Loucy (cell line): ENCODE results near the gene EP300.
"Not testable (repeated sequence)": the region's sequence is repeated elsewhere in the genome, so short reads cannot be mapped to it uniquely, and the experiment has no call there.

Experiments
- H2AFZ ChIP-seq: fragments of 200-600 bp; sonication (generic); 2 replicates; pipeline ENCODE4 v1.6.0; 2016; ENCODE audit warnings: antibody characterized with exemption, mild to moderate bottlenecking, low read length, moderate library complexity
- H3F3A ChIP-seq: fragments of 200-600 bp; 2 replicates; pipeline ENCODE4 v1.6.0; 2016; ENCODE audit warnings: antibody characterized with exemption, low read depth, mild to moderate bottlenecking
- H3K27me3 ChIP-seq: fragments of 200-600 bp; sonication (generic); 2 replicates; pipeline ENCODE4 v1.6.1; 2014; ENCODE audit warnings: low read length, mild to moderate bottlenecking; ENCODE audit not compliant: insufficient read depth, poor library complexity, severe bottlenecking
- H3K36me3 ChIP-seq: fragments of 200-600 bp; sonication (generic); 2 replicates; pipeline ENCODE4 v1.6.1; 2016; ENCODE audit warnings: low read length; ENCODE audit not compliant: insufficient read depth
- H3K4me1 ChIP-seq: fragments of 200-600 bp; sonication (generic); 2 replicates; pipeline ENCODE4 v1.5.1; 2014; ENCODE audit warnings: low read length, mild to moderate bottlenecking; ENCODE audit not compliant: insufficient read depth, poor library complexity, severe bottlenecking
- H3K4me2 ChIP-seq: fragments of 200-600 bp; sonication (generic); 2 replicates; pipeline ENCODE4 v1.6.0; 2014; ENCODE audit warnings: antibody characterized with exemption, low read length, low read depth, mild to moderate bottlenecking; ENCODE audit not compliant: poor library complexity, severe bottlenecking
- H3K4me3 ChIP-seq: fragments of 200-600 bp; sonication (generic); 2 replicates; pipeline ENCODE4 v1.5.1; 2014; ENCODE audit warnings: low read length, mild to moderate bottlenecking, mixed read lengths; ENCODE audit not compliant: poor library complexity, severe bottlenecking
- H3K79me2 ChIP-seq: fragments of 200-600 bp; sonication (generic); 2 replicates; pipeline ENCODE4 v1.6.1; 2014; ENCODE audit warnings: low read length; ENCODE audit not compliant: insufficient read depth
- H3K9ac ChIP-seq: fragments of 200-600 bp; sonication (generic); 2 replicates; pipeline ENCODE4 v1.6.0; 2014; ENCODE audit warnings: mild to moderate bottlenecking, low read depth, low read length, moderate library complexity; ENCODE audit not compliant: poor library complexity, severe bottlenecking
- H3K9me2 ChIP-seq: fragments of 200-600 bp; sonication (generic); replicated peaks from 2 replicates; pipeline ENCODE4 v1.6.1; 2016; ENCODE audit warnings: low read depth, low read length, mixed read lengths
- H3K9me3 ChIP-seq: fragments of 200-600 bp; sonication (generic); 2 replicates; pipeline ENCODE4 v1.6.1; 2014; ENCODE audit warnings: mild to moderate bottlenecking, antibody characterized with exemption, low read length, low read depth; ENCODE audit not compliant: insufficient read depth
- H4K20me1 ChIP-seq: fragments of 200-600 bp; sonication (generic); 2 replicates; pipeline ENCODE4 v1.6.0; 2014; ENCODE audit warnings: antibody characterized with exemption, low read length, mild to moderate bottlenecking; ENCODE audit not compliant: insufficient read depth, poor library complexity, severe bottlenecking
- EZH2phosphoT487 ChIP-seq: fragments of 200-600 bp; IDR thresholded peaks from 2 replicates; pipeline ENCODE4 v1.6.1; 2018; ENCODE audit warnings: antibody characterized with exemption, mild to moderate bottlenecking, moderate library complexity, borderline replicate concordance
- TF ChIP-seq, protein P1 (sequence below): fragments of 200-600 bp; sonication (generic); conservative IDR thresholded peaks from 2 replicates; pipeline ENCODE4 v1.5.1; 2014; ENCODE audit warnings: mild to moderate bottlenecking, antibody characterized with exemption, low read length

The EP300 gene

DNA sequence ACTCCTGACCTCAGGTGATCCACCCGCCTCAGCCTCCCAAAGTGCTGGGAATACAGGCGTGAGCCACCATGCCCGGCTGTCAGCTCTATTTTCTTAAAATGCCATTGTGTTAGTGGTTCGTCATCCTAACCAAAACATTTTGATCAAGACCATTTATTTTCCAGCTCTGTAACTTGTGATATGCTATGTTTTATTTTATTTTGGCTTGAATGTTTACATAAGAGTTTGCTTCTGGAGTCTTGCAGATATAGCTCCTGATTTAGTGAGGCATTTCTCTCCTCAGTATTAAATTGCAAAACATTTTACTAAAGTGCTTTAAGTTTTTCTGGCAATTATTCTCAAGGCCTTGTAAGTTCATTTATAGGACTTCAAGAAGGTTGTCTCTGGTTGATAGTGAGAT, 4.4 kb downstream of the EP300 start:
- Histone ChIP-seq H3F3A (no peaks in the 10 kb centered on the region), H3K9me3 (no peaks in the 10 kb centered on the region), H3K4me1 (peaks cover 62% of the 10 kb centered on the region), H3K36me3 (peaks cover 10% of the 10 kb centered on the region; the same call in 1 of the 2 replicates), H3K9me2 (no peaks in the 10 kb centered on the region), H3K27me3 (no peaks in the 10 kb centered on the region), H3K4me3 (peak overlapping the region; percentile 86), H4K20me1 (peaks cover 94% of the 10 kb centered on the region), H3K79me2 (peaks cover 96% of the 10 kb centered on the region), H2AFZ (no peak overlapping the region), H3K4me2 (peak overlapping the region; percentile 88), H3K9ac (peak overlapping the region; percentile 95)
- TF ChIP-seq, protein P1, sequence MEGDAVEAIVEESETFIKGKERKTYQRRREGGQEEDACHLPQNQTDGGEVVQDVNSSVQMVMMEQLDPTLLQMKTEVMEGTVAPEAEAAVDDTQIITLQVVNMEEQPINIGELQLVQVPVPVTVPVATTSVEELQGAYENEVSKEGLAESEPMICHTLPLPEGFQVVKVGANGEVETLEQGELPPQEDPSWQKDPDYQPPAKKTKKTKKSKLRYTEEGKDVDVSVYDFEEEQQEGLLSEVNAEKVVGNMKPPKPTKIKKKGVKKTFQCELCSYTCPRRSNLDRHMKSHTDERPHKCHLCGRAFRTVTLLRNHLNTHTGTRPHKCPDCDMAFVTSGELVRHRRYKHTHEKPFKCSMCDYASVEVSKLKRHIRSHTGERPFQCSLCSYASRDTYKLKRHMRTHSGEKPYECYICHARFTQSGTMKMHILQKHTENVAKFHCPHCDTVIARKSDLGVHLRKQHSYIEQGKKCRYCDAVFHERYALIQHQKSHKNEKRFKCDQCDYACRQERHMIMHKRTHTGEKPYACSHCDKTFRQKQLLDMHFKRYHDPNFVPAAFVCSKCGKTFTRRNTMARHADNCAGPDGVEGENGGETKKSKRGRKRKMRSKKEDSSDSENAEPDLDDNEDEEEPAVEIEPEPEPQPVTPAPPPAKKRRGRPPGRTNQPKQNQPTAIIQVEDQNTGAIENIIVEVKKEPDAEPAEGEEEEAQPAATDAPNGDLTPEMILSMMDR: no peak
- TF ChIP-seq EZH2phosphoT487: no peak

- Histone ChIP-seq H3K9me2 (no peaks in the 10 kb centered on the region), H3K9ac (peak overlapping the region; percentile 4), H3K4me1 (peaks cover 53% of the 10 kb centered on the region), H3K4me2 (peak overlapping the region; percentile 88), H3K27me3 (no peaks in the 10 kb centered on the region), H3F3A (no peaks in the 10 kb centered on the region), H3K9me3 (no peaks in the 10 kb centered on the region), H3K79me2 (peaks cover 100% of the 10 kb centered on the region), H2AFZ (no peak overlapping the region), H3K36me3 (peaks cover 21% of the 10 kb centered on the region; the same call in 1 of the 2 replicates), H4K20me1 (peaks cover 100% of the 10 kb centered on the region), H3K4me3 (peak overlapping the region; percentile 50)
- no peak for TF ChIP-seq EZH2phosphoT487
- TF ChIP-seq, protein P1: no peak
Observed at GRCh38 chr22:41099036-41099435, 6.6 kb downstream of the EP300 start.

- Histone ChIP-seq H3K9me3 (no peaks in the 10 kb centered on the region), H3K79me2 (peaks cover 99% of the 10 kb centered on the region), H3K36me3 (peaks cover 38% of the 10 kb centered on the region; the same call in 1 of the 2 replicates), H3K27me3 (no peaks in the 10 kb centered on the region), H4K20me1 (peaks cover 86% of the 10 kb centered on the region), H3K4me3 (no peak overlapping the region), H2AFZ (no peak overlapping the region), H3K9me2 (no peaks in the 10 kb centered on the region), H3K9ac (no peak overlapping the region), H3K4me1 (peaks cover 4% of the 10 kb centered on the region), H3K4me2 (no peak overlapping the region), H3F3A (no peaks in the 10 kb centered on the region)
- no peak for TF ChIP-seq EZH2phosphoT487
- TF ChIP-seq, protein P1: no peak
Observed at GRCh38 chr22:41106122-41106968, 14.0 kb downstream of the EP300 start.

GRCh38 chr22:41106969-41107325, 14.6 kb downstream of the EP300 start:
- not testable (repeated sequence) for H3K4me1 ChIP-seq, H3K4me2 ChIP-seq, H3K9ac ChIP-seq, H3K27me3 ChIP-seq, H3K9me3 ChIP-seq, H3K4me3 ChIP-seq, H2AFZ ChIP-seq, H3F3A ChIP-seq, H3K9me2 ChIP-seq
- peaks cover 97% of the 10 kb centered on the region for H3K79me2 ChIP-seq
- H3K36me3 ChIP-seq: peaks cover 40% of the 10 kb centered on the region; the same call in 1 of the 2 replicates
- peaks cover 84% of the 10 kb centered on the region for H4K20me1 ChIP-seq
